HUDEP-2 (cell line): ENCODE measurements around the gene GBGT1.

Experiments used
- DNase-seq, 76 experiments: peaks; one replicate each; lab custom pipeline; 2025; ENCODE audit not compliant: unreplicated experiment in 76 of 76; lab: John Stamatoyannopoulos, UW

GBGT1 gene

DNA sequence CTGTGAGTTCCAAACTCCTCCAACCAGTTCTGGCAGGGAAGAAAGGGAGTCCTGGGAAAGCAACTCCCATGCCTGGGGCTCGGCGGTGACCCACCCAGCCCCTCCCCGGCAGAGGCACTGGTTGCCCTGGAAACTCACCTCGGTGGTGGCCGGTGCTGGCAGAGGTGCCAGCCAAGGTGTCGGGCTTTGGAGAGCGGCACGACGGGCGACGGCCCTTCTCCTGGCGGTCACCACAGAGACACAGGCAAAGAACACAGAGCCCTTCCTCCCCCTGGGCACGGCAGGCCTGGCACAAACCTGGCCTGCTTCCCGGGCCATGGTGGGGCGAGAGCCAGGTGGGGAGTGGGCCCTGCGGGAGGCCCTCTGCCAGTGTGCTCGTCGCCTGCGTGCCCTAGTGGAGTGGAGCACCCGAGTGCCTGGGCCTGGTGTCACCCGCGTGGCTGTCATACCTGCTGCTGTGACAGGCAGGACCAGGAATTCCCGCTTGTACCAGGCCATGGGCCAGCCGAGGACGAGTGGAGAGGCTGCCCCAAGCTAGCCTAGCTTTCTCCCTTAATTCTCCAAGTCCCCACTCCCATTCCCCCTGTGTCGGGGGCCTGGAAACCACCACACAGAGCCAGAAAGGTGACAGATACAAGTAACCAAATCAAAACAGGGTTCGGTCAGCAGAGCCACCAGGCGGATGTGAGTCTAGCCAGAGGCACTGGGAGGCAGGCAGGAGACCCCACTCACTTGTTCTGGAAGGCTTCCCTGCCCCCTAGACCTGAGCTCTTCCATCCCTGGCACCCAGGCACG lies 34.5 kb downstream of the GBGT1 start:
- DNase-seq: no peak

DNA sequence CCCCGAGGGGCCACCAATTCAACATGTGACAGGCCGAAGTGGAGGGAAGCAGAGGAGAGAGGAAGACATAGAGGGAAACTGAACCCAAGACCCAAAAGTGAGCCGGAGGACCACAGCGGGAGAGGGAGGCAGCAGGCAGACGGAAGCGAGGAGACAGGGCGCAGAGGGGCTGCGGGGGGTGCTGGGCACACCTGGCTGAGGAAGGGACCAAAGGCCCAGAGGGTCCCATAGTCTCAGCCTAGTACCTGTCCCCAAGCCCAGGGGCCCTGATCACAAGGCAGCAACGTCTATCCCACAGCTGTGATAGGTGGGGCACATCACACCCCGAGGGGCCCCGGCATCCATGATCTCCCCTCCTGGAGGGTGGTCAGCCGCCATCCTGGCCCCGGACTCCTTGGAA lies 35.6 kb downstream of the GBGT1 start:
- no peak for DNase-seq

DNA sequence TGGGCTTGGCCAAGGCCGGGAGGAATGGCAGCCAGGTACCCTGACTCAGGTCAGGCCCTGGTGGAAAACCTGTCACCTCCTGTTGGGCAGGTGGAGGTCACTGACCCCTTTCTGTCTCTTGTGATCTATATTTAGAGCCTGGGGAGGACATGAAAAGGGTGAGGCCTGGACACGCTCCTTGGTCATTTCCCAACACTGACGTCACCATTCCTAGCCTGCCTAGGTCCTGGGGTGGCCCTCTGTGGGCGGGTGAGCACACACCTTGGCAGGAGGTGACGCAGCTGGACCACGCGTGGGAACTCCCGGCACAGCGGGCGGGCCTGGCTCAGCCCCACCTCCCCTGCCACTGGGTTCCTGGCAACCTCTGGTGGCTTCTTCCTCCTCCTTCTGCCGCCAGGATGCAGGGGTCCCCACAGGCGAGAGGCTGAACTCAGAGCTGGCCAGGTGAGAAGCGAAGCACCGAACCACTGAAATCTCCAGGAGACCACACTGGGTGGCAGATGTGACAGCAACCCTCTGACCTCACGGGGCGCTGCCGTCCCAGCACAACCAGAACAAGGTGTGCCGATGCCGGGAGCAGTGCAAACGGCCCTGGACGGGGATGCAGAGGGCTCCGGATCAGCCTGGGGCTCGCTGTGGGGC lies 36.3 kb downstream of the GBGT1 start:
- DNase-seq: no peak

DNA sequence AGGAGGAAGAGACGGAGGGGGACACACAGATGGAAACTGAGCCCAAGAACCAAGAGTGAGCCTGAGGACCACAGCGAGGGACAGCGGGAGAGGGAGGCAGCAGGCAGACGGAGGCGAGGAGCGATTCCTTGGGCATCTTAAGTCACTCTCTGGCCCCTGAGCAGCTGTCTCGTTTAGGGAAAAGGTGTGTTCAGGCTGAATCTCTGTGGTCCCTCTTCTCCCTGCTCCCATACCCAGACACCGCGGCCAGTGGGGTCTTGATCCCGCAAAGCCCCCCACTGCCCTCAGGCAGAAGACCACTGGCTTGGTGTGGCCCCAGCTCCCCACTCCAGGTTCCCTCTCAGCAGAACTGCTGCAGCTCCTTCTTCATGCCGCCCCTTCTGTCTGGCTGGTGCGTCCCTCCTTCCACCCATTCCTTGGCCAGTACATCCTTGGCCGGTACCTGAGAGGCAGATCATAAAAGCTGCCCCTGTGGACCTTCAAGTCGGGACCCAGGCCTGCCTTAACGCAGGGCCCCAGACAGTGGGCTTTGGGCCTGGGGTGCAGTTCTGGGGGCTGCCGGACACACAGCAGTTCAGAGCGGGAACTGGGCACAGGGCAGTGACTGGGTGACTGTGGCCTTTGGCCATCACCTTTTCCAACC lies 36.9 kb downstream of the GBGT1 start:
- DNase-seq: no peak

DNA sequence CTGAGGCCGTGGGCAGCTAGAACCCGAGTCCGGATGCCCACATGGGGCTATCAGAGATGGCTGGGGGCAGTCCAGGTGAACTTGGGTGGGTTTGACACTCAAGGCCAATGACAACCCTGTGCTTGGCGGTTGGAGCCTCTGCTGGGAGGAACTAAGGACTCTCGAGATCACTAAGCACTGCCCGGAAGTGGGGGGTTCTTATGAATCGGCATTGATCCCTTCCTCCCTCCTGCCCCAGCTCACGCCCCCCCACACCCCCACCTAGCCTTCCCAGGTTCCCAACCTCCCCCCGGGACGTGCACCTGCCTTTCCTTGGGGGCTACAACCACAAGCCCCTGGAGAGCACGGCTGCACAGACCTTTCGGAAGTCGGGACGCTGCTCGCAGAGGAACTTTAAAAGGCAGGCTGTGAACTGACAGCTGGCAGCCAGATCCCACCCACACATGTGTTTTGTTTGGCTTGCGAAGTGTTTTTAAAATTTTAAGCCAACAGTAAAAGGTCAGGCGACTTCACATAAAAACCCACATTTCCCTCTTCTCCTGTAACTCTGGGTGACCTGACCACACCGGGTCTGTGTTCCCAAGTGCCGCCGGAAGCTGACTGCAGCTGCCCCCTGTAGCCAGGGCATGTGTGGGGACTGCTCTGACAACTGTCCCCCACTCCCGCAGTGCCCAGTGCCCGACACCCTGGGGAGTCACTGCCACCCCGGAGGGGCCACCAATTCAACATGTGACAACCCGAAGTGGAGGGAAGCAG lies 37.6 kb downstream of the GBGT1 start:
- DNase-seq: no peak

DNA sequence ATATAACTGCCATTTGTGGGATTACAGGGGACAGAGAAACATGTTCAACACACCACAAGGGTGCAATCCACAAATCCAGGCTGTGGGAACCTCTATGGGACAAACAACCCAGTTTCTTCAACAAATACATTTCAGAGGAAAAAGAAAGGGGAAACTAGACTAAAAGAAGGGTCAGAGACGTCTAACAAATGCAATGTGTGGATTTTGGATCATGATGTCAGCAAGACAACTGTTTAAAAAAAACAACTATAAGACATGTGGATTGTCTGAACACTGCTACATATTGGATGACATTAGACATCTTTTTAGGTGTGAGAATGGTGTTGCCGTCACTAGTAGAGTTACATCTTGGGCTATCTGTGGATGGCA lies 38.8 kb downstream of the GBGT1 start:
- no peak for DNase-seq

DNA sequence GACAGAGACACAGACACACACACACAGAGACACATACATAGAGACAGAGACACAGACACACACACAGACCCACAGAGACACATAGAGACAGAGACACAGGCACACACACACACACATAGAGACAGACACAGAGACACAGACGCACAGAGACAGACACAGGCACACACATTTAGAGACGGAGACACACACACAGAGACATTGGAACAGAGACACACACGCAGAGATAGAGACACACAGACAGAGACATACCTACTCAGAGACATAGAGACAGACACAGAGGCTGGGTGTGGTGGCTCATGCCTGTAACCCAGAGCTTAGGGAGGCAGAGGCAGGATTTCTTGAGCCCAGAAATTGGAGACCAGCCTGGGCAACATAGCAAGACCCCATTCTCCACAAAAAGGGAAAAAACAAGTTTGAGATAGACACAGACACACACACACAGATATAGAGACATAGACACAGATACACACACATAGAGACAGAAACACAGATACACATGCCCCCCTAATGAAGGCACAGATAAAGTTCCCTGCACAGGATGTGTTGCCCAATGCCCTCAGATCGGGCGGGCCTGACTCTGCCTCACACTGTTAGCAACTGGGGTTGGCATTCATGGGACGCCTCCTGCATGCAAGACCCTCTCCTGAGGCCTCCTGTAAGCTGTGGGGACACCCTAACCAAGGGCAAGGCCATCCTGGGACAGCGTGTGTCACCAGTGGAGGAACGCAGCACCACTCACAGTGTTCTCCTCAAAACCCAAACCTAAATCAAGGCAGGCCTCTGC lies 39.4 kb downstream of the GBGT1 start:
- no peak for DNase-seq

DNA sequence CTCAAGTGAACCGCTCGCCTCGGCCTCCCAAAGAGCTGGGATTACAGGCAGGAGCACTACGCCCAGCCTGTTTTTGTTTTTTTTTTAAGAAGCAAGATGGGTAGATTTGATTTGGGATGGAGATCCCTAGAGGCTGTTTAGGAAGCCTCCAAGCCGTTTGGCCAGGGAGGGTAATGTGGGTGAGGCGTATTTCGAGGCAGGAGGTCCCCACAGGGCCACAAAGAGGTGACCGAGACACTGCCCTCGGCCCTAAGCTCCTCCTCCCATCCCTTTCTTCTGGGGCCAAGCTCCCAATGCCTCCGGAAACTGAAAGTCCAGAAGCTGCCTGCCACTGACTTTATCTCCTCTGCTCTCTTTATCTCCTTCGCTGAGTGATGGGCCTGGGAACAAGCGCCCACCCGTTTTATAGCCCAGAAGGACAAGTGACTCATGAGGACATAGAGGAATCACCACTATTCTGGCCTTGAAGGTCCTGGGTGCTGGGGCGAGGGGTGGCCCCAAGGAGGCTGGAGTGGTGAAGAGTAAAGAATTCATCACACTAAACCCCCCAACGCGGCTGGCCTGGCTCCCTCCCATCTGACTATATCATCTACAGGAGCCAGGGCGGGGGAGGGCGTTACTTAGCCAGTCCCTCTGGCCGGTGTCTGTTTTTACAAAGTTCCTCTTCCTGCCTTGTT lies 40.6 kb downstream of the GBGT1 start:
- peak in 58 of 76 experiments; percentile 16 to 78 (median 53) for DNase-seq

DNA sequence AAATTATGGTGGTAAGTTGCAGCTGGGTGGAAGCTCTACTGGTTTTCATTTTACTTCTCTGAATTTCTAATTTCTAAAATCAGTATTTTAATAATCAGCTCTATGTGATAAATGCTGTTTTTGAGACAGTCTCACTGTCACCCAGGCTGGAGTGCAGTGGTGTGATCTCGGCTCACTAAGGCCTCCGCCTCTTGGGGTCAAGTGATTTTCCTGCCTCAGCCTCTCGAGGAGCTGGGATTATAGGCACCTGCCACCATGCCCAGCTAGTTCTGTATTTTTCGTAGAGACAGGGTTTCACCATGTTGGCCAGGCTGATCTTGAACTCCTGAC lies 41.1 kb downstream of the GBGT1 start:
- no peak for DNase-seq

DNA sequence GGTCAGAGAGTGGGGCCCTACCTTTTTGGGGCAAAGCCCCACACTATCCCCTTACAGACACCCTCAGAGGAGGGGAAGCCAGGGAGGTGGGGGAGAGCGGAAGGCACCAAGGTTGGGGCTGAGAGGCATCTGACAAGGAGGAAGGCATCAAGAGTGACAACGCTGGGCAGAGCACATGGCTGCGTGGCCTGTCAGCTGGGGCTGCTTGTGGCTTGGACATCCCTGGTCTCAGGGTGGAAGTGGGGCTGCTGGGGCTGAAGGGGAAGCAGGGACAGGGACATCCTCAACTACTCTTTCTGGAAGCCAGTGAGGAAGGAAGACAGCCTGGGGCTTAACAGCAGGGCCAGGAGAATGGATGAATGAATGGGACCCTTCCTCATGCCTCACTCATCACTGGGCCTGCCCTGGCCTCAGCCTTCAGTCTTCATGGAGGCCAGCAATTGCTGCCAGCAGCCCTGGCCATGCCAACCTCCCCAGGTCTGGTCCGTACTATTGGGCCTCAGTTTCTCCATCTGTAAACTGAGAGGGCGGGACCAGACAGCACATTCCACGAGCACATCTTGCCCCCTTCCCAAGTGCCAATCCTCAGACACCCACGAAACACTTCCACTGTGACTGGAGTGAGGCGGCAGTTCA lies 41.7 kb downstream of the GBGT1 start:
- DNase-seq: no peak

DNA sequence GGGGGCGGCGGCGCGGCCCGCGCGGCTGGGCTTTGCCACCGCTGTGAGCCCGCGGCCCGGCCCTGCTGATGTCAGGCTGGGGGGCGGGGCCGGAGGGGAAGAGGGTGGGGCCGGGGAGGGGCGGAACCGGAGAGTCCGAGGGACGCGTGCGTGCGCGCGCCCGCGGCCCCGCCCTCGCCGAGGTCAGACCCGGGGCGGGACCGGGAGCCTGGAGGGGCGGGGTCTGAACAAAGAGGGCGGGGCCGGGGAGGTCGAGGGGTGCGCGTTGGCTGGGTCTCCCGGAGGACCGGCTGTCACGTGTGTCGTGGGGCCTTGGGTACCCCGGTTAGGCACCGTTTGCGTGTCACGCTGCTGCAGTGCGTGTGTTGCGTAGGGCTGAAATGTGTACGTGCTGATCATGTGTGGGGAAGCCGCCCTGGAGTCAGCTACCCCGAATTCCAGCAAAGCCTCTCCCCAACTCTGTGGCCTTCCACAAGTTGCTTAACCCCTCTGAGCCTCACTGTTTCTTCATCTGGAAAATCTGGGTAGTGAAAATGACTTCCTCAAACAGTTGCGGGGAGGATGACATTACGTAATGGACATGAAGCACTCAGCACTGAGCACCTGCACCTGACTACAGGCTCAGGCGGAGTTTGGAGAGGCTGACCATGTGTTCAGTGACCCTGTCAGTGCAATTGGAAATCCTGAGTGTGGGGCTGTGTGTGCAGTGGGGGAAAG lies 42.4 kb downstream of the GBGT1 start, which contains the start of gene RALGDS:
Gene RALGDS (minus strand): TSS at position 43 of the 717 bp plus-strand sequence. CDS start 86 bp downstream, outside the sequence.
- peak in 70 of 76 experiments; percentile 18 to 92 (median 78) for DNase-seq

DNA sequence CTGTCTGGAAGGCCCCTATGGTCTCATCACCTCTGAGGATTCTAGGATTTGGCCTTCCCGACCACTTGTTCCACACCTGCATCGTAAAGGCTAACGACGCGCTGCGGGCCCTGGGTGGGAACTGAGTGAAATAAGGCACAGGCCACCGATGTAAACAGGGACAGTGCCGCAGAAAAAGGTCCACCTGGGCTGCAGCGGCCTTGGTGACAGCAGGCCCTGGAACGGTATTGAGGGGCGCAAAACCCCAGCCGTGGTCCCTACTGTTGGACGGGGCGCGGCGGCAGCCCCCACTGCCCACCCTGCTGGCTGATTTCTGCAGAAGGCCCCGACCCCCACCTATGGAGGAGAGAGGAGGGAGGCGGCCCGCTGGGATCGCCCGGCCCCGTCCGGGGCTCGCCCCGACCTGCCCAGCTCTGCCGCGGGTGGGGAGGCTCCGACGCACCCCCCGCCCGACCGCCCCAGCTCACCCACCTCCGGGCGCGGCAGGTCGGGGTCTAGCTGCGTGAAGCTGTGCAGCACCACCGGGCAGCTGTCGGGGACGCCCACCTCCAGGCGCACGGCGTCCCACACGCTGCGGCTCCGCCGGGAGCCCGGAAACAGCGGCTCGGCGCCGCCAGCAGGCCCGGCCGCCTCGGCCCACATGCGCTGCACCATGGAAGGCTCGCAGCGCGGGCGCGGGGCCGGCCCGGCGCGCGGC lies 43.1 kb downstream of the GBGT1 start:
- DNase-seq: no peak

DNA sequence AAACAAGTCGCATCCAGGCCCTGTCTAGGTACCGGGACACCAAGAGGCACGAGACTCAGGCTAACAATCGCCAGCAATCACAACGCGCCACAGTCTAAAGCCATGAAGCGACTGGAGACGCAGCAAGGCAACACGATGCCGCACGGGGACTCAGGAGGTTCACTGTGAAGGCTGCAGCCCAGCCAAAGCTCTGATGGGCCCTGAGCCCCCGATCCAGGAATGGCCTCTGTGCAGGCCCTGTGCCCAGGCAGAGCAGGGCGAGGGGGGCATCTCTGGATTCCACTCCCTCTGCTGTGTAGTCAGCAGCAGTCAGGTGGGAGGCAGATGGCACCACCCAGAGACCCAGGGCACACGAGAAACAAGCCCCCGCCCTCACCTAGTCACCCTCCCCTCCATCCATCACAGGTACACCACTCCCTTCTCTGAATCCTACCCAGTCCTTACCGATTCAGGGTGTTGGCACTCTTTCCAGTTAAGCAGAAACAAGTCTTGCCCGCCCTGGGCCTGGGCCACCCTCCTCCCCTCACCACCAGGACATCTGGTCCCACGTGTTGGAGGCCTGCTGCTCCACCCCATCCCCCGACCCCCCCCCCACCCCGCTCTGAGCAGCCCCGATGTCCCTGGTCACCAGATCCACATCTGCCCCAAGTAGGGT lies 43.7 kb downstream of the GBGT1 start:
- DNase-seq: no peak

DNA sequence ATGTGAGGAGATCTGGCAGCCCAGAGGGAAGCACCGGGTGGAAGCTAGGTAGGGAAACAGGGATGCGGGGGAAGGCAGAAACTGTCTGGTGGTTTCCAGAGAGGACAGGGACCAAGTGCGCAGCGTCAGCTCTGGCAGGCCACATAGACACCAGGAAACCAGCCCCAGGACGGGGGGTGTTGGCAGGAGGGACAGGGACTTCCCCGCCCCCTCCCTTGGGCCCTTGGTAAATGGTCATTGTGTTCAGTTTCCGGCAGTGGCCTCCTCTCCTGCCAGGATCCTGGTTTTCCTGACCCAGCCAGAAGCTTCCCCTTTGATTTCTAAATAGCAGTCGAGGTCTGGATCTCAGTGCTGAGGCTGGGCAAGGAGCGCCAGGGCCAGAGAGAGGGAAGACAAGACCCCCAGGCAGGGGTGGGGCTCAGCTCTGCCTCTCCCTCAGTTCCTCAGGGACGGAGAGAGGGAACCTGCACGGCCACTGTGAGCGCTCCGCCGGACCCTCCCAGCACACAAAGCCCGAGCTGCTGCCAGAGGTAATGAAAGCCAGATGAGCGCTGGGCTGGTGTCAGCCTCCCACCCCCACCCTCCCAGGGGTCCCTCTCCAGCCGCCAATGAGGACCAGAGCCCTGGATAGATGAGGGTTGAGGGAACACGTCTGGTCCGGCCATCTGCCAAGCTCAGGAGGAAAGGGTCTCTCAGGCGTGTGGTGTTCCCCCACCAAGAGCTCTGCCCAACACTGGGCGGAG lies 44.4 kb downstream of the GBGT1 start:
- DNase-seq: no peak

DNA sequence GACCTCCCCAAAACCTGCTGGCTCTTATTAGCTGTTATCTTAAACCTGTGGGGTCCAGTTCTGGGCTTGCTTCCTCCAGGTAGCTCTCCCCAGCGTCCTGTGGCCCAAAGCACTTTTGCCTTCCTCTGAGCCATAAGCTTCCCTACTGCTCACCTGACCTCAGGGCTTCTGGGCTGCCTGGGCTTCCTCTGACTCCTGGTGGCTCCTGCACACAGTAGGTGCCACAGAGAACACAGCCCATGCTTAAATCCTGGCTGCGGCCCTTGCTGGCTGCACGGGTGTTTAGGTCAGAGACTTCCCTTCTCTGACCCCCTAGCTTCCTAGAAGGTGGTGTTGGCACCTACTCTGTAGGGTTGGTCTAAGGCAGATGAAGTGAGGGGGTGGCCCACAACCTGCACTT lies 45.1 kb downstream of the GBGT1 start:
- DNase-seq: no peak

DNA sequence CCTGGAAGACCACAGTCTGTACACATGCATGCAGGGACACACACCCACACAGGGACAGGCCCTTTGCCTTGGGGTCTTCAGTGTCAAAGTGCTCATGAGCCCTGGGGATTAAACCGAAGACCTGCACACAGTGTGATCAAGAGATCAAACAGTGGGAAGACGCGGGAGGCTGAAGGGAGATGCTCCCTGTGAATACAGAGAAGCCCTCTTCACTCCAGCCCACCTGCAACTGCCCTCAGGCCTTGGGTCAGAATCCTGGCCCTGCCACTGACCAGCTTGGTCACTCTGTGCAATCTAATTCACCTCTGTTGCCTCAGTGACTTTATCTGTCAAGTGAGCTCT lies 45.6 kb downstream of the GBGT1 start:
- no peak for DNase-seq
